Stimulated activated CD8-positive, alpha-beta memory T cell treated with anti-CD3 and anti-CD28 coated beads, Interleukin-15, amount 100 ng/mL, for 48 hours (primary cell): ENCODE measurements around the gene ZNF627.
"Not testable (repeated sequence)": the region's sequence is repeated elsewhere in the genome, so short reads cannot be mapped to it uniquely, and the experiment has no call there.

Source experiments
- DNase-seq, 2 donors: peaks; one replicate each; pipeline ENCODE4 v3.0.0-alpha.2; 2020; ENCODE audit warnings: low read depth in 2 of 2

ZNF627 gene

DNA sequence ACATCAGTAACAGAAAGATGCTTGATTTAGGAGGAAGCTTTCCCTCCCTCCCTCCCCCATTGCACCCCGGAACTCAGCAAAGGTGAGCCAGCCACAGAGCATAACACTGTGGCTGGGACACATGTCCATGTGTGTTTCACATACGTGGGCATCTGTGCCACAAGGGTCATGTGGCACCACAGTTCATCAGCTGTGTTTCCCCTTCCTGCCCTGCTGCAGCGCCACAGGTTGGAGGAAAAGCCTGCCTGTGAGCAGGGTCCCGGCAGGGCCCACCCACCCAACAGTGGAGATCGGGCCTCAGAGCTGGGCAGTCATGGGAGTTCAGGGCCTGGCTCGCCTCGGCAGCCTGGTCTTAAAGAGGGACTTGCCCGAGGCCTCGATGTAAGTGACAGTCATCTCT lies 22.6 kb upstream of the ZNF627 start:
- DNase-seq: no peak

- DNase-seq: no peak
Measured at GRCh38 chr19:11576227-11576626, 21.1 kb upstream of the ZNF627 start.

- no peak for DNase-seq
Measured at GRCh38 chr19:11577451-11578257, 19.6 kb upstream of the ZNF627 start, which contains the start of gene ACP5. Gene ACP5, minus strand, starts transcription at chr19:11577645. Its CDS starts 328 bp downstream, at chr19:11577317.

- no peak for DNase-seq
Measured at GRCh38 chr19:11578258-11579142, 18.8 kb upstream of the ZNF627 start.

DNA sequence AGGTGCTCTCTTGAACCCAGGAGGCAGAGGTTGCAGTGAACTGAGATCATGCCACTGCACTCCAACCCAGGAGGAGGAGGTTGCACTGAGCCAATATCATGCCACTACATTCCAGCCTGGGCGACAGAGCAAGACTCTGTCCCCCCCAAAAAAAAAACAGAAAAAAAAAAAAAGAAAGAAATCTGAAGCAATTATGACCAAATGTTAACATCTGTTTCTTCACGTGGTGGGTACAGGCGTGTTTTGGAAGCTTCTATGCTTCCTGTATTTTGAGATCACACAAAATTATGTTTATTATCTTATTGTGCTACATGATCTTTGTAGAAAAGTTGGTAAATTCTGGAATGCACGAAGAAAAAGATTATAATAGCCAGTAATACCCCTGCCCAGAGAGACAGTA lies 17.2 kb upstream of the ZNF627 start:
- DNase-seq: no peak

GRCh38 chr19:11581740-11582139 lies 15.5 kb upstream of the ZNF627 start:
- DNase-seq: peak in 1 of 2 donors; percentile 44

- no peak for DNase-seq
Measured at GRCh38 chr19:11586331-11586730, 11.0 kb upstream of the ZNF627 start.

- peak; percentile 60 to 62 for DNase-seq
Measured at GRCh38 chr19:11587302-11587974, 9.8 kb upstream of the ZNF627 start.

DNA sequence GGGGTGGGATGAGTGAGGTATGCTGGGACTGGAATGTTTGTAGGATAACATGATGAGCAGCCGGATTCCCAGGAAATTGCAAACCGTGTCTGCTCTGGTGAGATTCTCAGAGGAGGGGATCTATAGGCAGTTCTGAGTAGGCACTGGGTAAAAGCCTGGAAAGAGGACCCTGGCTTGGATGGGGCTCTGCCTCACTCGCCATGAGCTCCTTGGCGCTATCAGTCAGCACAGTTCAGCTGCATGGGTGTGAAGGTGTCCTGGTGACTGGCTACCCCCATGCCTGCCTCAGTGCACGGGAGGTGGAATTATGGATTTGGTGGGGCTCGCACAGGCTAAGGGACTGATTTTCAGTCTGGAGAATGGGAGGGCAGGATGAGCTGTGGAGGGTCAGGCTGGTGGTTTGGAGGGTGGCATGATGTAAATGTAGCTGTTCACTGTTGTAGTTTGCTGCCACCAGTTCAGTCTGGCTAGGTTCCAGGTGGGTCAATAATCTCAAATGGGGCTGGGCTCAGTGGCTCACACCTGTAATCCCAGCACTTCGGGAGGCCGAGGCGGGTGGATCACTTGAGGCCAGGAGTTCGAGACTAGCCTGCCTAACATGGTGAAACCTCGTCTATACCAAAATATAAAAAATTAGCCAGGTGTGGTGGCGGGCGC lies 9.2 kb upstream of the ZNF627 start:
- no peak for DNase-seq

- no peak for DNase-seq
Measured at GRCh38 chr19:11594084-11594483, 3.2 kb upstream of the ZNF627 start.

- DNase-seq: no peak
Measured at GRCh38 chr19:11596156-11596555, 1.1 kb upstream of the ZNF627 start.

DNA sequence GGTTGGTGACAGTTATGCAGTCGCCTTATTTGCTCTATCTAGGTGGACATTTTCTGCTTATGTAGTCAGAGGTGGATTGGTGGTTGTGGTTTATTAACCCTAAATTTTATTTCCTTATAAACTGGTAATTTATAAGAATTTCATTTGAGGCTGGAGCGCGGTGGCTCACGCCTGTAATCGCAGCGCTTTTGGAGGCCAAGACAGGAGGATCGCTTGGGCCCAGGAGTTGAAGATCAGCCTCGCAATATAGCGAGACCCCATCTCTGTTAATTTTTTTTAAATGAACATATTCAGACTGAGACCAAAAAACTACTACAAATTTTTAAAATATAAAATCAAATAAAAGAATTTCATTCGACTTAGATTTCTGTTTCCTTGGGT lies 810 bp downstream of the ZNF627 start:
- no peak for DNase-seq

DNA sequence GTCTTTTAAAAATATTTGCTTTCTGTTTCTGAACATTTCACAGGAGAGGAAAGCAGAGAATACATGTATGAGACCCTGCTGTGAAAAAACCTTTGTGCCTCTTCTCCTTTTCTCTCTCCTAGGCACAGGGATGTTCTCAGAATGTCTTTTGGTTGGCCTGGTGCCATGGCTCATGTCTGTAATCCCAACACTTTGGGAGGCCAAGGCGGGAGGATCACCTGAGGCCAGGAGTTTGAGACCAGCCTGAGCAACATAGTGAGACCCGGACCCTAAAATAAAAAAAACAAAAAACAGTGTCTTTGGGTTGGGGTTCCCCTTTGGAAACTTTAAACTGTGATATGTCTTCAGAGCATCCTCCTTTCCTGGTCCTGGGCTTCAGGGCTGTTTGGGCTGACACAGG lies 1.5 kb downstream of the ZNF627 start:
- no peak for DNase-seq

DNA sequence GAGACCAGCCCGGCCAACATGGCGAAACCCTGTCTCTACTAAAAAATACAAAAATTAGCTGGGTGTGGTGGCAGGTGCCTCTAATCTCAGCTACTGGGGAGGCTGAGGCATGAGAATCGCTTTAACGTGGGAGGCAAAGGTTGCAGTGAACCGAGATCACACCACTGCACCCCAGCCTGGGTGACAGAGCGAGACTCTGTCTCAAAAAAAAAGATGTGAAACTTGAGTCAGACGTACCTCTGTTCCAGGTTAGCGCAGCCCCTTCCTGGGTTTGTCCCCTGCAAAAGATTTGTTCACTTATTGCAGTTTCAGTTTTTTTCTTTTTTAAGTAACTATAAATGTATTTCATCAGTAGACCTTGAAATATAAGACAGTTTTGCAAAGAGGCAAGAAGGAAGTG lies 2.4 kb downstream of the ZNF627 start:
- DNase-seq: not testable (repeated sequence)

GRCh38 chr19:11606484-11606883 lies 9.2 kb downstream of the ZNF627 start:
- DNase-seq: no peak

DNA sequence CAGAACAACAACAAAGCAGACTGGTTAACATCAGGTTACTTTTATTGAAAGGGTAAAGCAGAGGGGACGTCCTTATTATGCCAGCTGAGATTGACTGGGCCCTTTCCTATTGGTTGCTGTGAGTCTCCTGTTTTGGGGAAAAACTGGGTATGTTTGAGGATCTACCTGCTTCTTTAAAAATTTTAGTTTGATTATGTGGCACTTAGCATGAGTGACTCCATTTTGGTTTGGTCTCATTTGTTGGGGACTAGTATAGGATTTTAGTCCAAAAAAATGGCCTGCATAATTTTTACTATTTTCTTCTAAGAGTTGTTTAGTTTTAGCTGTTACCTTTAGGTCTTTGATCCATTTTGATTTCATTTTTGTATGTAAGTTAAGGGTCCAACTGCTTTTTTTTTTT lies 14.4 kb downstream of the ZNF627 start:
- no peak for DNase-seq

DNA sequence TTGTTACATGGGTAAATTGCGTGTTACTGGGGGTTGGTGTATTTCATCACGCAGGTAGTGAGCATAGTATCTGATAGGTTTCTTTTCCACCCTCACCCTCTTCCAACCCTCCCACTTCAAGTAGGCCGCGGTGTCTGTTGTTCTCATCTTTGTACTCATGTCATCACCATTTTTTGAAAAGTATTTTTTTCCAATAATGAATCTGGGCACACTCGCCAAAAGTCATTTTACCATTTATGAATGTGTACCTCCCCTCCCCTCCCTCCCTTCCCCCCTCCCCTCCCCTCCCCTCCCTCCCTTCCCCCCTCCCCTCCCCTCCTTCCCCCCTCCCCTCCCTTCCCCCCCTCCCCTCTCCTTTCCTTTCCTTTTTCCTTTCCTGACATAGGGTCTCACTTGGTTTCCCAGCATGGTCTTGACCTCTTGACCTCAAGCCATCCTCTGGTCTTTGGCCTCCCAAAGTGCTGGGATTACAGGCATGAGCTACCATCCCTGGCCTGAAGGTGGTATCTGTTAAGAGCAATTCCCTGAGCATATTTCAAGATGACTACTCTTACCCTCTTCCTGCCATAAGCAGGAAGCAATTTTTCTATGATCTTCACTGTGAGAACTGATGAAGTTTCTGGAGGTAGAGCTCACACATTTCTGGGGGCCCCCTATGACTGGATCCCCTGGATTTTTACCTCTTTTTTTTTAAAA lies 15.7 kb downstream of the ZNF627 start:
- no peak for DNase-seq

GRCh38 chr19:11617180-11618062 lies 20.1 kb downstream of the ZNF627 start:
- no peak for DNase-seq

GRCh38 chr19:11620553-11620952 lies 23.3 kb downstream of the ZNF627 start:
- no peak for DNase-seq

GRCh38 chr19:11622401-11622800 lies 25.1 kb downstream of the ZNF627 start:
- DNase-seq: not testable (repeated sequence)
